Stimulated activated CD8-positive, alpha-beta memory T cell treated with anti-CD3 and anti-CD28 coated beads, Interleukin-15, amount 100 ng/mL, for 48 hours (primary cell): ENCODE data around the gene TMCC2.

ENCODE experiments used
- DNase-seq, 2 donors: peaks; one replicate each; pipeline ENCODE4 v3.0.0-alpha.2; 2020; ENCODE audit warnings: low read depth in 2 of 2

The TMCC2 gene

GRCh38 chr1:205260948-205261732 is 33.4 kb downstream of the TMCC2 start:
- no peak for DNase-seq

GRCh38 chr1:205261946-205262691 is 34.4 kb downstream of the TMCC2 start:
- DNase-seq: no peak

GRCh38 chr1:205262731-205263171 is 35.0 kb downstream of the TMCC2 start:
- no peak for DNase-seq

DNA sequence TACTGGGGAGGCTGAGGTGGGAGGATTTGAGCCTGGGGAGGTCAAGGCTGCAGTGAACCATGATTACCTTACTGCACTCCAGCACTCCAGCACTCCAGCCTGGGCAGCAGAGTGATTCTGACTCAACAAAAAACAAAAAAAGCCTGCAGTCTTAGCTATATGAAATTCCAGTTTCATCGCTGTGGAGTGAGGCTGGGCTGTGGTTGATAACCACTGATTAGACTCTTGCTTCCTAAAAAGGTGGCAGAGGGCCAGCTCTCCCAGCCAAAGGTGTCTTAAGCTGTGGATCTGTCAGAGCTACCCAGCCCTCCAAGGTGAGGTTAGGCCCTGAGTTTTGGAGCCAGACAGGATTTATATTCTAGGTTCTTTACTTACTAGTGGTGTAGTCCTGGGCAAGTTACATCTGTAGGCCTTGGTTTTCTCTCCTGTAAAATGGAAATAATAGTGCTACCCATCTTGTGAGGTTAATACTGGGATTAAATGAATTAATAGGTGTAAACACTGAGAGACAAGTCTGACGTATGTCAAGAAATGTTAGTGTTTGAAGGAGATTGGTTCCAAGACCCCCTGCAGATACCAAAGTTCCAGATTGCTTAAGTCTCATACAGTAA is 35.9 kb downstream of the TMCC2 start:
- no peak for DNase-seq

DNA sequence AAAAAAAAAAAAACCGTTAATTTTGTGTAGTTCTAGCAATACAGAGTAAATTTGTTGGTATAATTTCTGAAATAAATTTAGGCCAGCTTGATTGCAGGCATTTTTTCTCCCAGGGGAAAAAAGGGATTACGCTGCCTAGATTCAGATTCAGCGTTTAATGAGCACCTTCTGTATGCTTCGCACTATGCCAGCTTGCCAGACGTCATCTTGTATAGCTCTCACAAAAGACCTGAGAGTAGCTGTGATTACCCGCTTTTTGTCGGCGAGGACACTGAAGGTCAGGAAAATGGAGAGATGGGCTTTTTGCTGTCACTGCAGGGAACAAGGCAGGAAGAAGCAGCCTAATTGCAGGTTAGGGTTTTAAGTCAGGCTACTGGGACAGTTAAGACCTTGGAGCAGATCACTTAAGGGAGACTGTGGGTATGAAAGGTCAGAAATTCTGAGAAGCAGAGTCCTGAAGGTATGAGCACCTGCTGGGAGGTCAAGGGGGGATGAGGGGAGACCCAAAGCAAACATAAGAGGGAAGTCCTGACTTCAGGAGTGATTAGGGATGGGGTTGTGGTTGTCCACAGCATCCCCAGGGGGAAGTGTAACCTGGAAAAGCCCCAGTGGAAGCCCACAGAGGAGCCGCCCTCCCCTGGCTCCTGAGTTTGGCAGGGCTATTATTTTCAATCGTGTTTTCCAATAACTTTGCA is 39.0 kb downstream of the TMCC2 start:
- no peak for DNase-seq

- DNase-seq: no peak
Measured at GRCh38 chr1:205267306-205267902, 39.7 kb downstream of the TMCC2 start.

GRCh38 chr1:205268846-205269680 is 41.3 kb downstream of the TMCC2 start:
- no peak for DNase-seq

GRCh38 chr1:205269711-205270110 is 42.0 kb downstream of the TMCC2 start:
- DNase-seq: no peak

GRCh38 chr1:205270271-205270670 is 42.5 kb downstream of the TMCC2 start:
- DNase-seq: no peak

DNA sequence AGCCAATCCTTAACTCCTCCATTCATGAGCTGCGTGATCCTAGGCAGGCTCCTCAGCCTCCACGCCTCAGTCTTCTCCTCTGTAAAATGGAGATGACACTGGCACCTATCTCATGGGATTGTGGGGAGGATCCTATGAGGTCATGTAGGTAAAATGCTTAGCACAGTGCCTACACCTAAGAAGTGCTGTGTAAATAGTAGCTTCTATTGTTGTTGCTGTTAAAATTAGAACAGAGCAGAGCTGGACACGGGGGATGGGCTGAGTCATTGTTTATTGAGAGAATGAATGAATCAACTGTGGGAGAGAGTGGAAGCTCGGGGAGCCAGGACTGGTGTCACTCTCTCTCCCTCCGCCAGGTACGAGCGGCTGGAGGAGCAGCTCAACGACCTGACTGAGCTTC is 43.0 kb downstream of the TMCC2 start:
- no peak for DNase-seq

DNA sequence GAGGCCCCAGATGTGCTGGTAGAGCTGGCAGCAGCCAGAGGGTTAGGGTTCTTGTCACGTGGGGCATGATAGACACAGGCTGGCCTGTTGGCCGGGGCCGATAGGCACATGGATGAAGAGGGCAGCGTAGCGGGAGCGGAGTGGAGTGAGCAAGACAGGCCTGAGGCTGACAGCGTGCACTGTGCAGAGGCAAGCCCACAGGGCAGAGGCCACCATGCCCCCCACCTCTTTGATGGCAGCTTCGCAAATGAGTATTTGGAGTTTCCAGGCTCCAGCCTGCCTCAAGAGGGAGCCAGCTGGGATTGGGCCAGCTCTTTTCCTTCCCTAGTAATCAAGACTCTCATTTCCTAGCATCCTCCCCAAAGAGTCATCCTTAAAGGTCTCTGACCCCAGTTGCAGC is 43.5 kb downstream of the TMCC2 start:
- DNase-seq: no peak

DNA sequence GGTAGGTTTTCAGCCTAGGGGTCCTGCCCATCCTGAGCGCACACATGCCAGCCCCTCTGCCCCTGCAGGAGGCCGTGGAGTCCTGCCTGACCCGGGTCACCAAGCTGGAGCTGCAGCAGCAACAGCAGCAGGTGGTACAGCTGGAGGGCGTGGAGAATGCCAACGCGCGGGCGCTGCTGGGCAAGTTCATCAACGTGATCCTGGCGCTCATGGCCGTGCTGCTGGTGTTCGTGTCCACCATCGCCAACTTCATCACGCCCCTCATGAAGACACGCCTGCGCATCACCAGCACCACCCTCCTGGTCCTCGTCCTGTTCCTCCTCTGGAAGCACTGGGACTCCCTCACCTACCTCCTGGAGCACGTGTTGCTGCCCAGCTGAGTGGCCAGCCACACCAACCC is 44.0 kb downstream of the TMCC2 start:
- no peak for DNase-seq

DNA sequence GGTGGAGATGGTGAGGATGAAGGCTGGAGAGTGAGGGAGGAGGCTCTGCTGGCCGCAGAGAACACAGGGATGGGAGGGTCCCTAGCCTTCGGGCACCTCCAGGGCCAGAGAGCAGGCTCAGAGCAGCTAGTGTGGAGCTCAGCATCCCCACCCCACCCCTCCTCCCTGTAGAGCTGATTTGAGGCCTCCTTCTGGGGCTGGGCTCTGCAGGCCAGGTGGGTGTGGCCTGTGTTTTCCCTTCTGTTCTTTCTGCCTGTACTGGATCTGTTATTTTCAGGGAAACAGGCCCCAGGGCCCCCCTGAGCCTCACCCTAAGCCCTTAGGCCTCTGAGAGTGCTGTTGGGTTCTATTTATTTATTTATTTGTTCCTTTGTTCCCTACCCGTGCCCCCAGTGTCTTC is 44.8 kb downstream of the TMCC2 start:
- DNase-seq: no peak

GRCh38 chr1:205273551-205273982 is 45.8 kb downstream of the TMCC2 start:
- peak; percentile 55 to 69 for DNase-seq

DNA sequence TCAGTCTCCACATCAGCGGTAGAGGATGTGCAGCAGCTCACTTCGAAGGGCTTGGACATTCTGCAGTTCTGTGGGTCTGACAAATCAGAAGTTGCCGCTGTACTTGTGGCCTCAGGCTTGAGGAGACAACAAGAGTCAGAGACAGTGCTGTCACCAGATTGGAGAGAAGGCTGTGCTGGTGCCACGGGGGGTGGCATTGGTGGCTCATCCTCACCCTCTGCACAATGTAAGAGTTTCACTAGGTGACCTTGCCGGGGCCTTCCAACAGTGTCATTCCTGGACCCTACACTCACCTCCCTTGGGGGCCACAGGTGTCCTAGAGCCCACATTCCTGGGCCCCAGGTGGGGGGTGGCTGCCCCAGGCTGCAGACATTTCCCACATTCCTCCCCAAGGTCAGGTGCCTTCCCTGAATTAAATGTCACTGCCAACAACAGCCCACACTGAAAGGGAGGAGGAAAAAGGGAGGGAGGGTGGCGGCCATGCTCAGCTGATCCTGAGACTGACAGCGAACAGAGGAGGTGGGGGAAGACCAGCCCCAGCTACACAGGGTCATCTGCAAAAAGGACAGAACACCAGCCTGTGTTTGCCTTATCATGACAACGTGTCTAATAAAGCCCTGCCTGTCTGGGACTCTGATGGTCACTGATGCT is 46.4 kb downstream of the TMCC2 start:
- no peak for DNase-seq

GRCh38 chr1:205275133-205275532 is 47.4 kb downstream of the TMCC2 start:
- DNase-seq: no peak

- no peak for DNase-seq
Measured at GRCh38 chr1:205275916-205276688, 48.4 kb downstream of the TMCC2 start.

- no peak for DNase-seq
Measured at GRCh38 chr1:205276689-205277065, 48.9 kb downstream of the TMCC2 start.

DNA sequence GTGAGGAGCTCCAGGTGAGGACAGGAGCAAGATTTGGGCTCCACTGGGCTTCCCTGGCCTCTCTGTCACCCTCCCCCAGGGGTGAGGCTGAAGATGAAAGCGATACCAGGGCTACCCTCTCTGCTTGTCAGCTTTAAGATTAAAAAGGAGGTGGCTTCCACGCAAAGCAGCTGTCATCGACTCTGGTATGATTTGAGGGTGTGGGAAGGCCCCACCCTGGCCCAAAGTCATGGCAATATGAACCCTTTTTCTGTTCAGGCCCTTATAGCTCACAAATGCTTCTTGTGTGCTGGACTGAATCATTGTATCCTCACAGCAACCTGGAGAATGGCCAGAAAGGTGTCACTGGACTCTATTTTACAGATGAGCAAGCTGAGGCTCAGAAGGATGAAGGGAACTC is 52.2 kb downstream of the TMCC2 start:
- DNase-seq: no peak
